Measurements from ENCODE around the gene RHOV.

GRCh38 chr15:40877694-40878093, 3.7 kb upstream of the RHOV start:
- TF ChIP-seq, protein P1, sequence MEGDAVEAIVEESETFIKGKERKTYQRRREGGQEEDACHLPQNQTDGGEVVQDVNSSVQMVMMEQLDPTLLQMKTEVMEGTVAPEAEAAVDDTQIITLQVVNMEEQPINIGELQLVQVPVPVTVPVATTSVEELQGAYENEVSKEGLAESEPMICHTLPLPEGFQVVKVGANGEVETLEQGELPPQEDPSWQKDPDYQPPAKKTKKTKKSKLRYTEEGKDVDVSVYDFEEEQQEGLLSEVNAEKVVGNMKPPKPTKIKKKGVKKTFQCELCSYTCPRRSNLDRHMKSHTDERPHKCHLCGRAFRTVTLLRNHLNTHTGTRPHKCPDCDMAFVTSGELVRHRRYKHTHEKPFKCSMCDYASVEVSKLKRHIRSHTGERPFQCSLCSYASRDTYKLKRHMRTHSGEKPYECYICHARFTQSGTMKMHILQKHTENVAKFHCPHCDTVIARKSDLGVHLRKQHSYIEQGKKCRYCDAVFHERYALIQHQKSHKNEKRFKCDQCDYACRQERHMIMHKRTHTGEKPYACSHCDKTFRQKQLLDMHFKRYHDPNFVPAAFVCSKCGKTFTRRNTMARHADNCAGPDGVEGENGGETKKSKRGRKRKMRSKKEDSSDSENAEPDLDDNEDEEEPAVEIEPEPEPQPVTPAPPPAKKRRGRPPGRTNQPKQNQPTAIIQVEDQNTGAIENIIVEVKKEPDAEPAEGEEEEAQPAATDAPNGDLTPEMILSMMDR (optimal IDR thresholded peaks at IDR 0.05 in 1 of 3, IDR thresholded peaks at IDR 0.05 in 1 of 3, conservative IDR thresholded peaks at IDR 0.05 in 1 of 3; ENCODE audit: extremely low read depth in 1 of 3, insufficient read depth in 2 of 3, low read length in 3 of 3): no peak
- TF ChIP-seq EZH2 (IDR thresholded peaks at IDR 0.05; ENCODE audit: low read length): no peak

All from keratinocyte (primary cell).